ENCODE measurements around the gene CCDC27.

DNA sequence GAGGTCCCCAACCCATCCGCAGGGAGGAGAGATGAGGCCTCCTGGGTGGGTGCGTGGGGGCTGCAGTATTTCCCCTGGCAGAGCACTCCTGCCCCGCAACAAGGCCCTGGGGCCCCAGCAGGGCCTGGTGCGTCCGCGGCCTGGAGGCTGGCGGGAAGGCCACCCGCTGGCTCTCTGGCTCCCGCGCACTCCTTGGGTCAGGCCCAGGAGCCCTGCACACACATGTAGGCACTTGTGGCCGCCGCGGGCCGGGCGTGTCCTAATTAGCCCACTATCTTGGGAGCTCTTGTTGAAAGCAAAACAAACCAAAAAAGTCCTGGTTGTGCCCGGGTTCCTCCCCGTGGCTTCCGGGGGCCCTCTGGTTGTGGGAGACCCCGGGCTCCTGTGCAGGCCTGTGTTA is 49.7 kb upstream of the CCDC27 start:
- TF ChIP-seq, protein P1, sequence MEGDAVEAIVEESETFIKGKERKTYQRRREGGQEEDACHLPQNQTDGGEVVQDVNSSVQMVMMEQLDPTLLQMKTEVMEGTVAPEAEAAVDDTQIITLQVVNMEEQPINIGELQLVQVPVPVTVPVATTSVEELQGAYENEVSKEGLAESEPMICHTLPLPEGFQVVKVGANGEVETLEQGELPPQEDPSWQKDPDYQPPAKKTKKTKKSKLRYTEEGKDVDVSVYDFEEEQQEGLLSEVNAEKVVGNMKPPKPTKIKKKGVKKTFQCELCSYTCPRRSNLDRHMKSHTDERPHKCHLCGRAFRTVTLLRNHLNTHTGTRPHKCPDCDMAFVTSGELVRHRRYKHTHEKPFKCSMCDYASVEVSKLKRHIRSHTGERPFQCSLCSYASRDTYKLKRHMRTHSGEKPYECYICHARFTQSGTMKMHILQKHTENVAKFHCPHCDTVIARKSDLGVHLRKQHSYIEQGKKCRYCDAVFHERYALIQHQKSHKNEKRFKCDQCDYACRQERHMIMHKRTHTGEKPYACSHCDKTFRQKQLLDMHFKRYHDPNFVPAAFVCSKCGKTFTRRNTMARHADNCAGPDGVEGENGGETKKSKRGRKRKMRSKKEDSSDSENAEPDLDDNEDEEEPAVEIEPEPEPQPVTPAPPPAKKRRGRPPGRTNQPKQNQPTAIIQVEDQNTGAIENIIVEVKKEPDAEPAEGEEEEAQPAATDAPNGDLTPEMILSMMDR (IDR thresholded peaks at IDR 0.05) = no peak
- TF ChIP-seq POLR2A (IDR thresholded peaks at IDR 0.05) = no peak
